ENCODE data around the gene PTGES3.

Gene PTGES3

DNA sequence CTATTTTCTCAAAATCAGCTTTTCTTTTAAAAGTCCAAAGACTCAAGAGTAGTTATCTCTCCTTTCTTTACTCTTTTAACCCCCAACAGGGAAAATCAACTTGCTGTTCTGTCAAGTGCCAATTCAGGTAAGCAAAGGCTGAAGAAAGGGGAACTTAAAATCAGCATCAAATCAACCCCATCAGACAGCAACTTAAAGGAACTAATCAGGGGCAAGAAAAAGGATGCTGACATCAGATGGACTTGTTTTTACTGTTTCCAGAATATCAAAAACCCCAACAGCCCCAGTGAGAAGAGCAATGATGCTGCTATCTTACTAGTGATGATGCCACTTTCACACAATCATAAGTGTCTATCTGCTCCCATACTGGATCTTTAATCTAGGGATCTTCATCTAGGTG lies 61.4 kb downstream of the PTGES3 start:
- DNase-seq = no peak

- no peak for DNase-seq
Observed at GRCh38 chr12:56622535-56622934, 65.5 kb downstream of the PTGES3 start.

DNA sequence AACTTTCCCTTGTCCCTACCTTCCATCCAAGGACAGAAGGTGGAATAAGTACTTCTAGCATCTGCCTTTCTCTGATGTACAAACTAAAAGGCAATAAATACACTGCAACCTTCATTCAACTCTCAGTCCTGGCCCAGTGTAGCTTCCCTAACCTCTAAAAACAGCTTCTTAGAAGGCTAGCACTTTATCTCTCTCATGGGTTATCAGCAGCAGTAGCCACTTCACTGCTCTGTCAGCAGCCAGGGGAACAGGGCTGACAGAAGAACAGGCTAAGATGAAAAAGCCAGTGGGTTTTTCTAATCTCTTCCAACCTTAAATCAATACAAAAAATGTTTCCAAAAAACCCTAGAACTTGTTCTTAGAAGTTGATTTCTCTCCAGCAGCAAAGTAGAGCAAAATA lies 71.2 kb downstream of the PTGES3 start:
- no peak for DNase-seq

GRCh38 chr12:56616244-56616643 lies 71.8 kb downstream of the PTGES3 start:
- no peak for DNase-seq

- DNase-seq = no peak
Observed at GRCh38 chr12:56614627-56615026, 73.5 kb downstream of the PTGES3 start.

Data from right forelimb (tissue), 1 donor.